Measurements from ENCODE around the gene CNTN4.

Gene CNTN4

GRCh38 chr3:2568929-2569328, 470.3 kb downstream of the CNTN4 start:
- Histone ChIP-seq H3K4me1 (ENCODE audit: insufficient read depth, insufficient read length) (no peaks in the 10 kb centered on the region), H3K9me3 (ENCODE audit: insufficient read depth, low read length) (no peaks in the 10 kb centered on the region), H3K36me3 (ENCODE audit: insufficient read depth, insufficient read length, low read length) (no peaks in the 10 kb centered on the region), H3K9ac (ENCODE audit: insufficient read length, low read depth) (no peak overlapping the region), H3K4me3 (ENCODE audit: insufficient read length, low read depth) (no peak overlapping the region), H3K27me3 (ENCODE audit: insufficient read depth, insufficient read length) (no peaks in the 10 kb centered on the region)
- DNase-seq (ENCODE audit: low read depth, low spot score) = no peak
- TF ChIP-seq SUZ12 (IDR thresholded peaks at IDR 0.05; ENCODE audit: extremely low read depth, insufficient read depth, insufficient read length) = no peak
- no peak for TF ChIP-seq ZNF274 (IDR thresholded peaks at IDR 0.05; ENCODE audit: low read depth, low read length)

DNA sequence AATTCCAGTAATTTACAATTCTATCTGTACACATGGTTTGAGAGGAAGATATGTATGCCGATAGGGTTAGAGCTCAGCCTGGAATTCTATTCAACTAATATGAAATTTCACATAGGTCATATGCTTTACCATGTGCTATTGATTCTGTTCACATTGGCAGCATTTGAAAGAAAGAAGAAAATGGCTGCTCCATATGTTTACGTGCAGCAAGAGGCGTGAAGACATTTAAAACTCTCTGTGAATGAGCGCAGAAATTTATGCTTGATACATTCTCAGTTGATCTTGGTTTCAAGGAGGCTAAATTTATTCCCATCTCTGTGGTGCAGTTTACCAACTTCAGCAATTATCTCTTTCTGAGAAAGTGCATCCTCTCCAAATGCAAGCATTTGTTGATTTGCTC, 478.9 kb downstream of the CNTN4 start:
- Histone ChIP-seq H3K4me1 (ENCODE audit: insufficient read depth, insufficient read length) (no peaks in the 10 kb centered on the region), H3K4me3 (ENCODE audit: insufficient read length, low read depth) (no peak overlapping the region), H3K36me3 (ENCODE audit: insufficient read depth, insufficient read length, low read length) (no peaks in the 10 kb centered on the region), H3K9me3 (ENCODE audit: insufficient read depth, low read length) (no peaks in the 10 kb centered on the region), H3K27me3 (ENCODE audit: insufficient read depth, insufficient read length) (no peaks in the 10 kb centered on the region), H3K9ac (ENCODE audit: insufficient read length, low read depth) (no peak overlapping the region)
- no peak for DNase-seq (ENCODE audit: low read depth, low spot score)
- TF ChIP-seq YY1 (IDR thresholded peaks at IDR 0.05; ENCODE audit: insufficient read depth, insufficient read length) (no peak), SUZ12 (IDR thresholded peaks at IDR 0.05; ENCODE audit: extremely low read depth, insufficient read depth, insufficient read length) (no peak), ZNF274 (IDR thresholded peaks at IDR 0.05; ENCODE audit: low read depth, low read length) (no peak)

- H3K27me3 ChIP-seq (ENCODE audit: insufficient read depth, insufficient read length) = no peaks in the 10 kb centered on the region
- H3K9me3 ChIP-seq (ENCODE audit: insufficient read depth, low read length) = no peaks in the 10 kb centered on the region
- no peak for DNase-seq (ENCODE audit: low read depth, low spot score)
- TF ChIP-seq ZNF274 (IDR thresholded peaks at IDR 0.05; ENCODE audit: low read depth, low read length) (no peak), SUZ12 (IDR thresholded peaks at IDR 0.05; ENCODE audit: extremely low read depth, insufficient read depth, insufficient read length) (no peak), YY1 (IDR thresholded peaks at IDR 0.05; ENCODE audit: insufficient read depth, insufficient read length) (no peak)
- no peaks in the 10 kb centered on the region for H3K36me3 ChIP-seq (ENCODE audit: insufficient read depth, insufficient read length, low read length)
- H3K9ac ChIP-seq (ENCODE audit: insufficient read length, low read depth) = no peak overlapping the region
- no peaks in the 10 kb centered on the region for H3K4me1 ChIP-seq (ENCODE audit: insufficient read depth, insufficient read length)
- H3K4me3 ChIP-seq (ENCODE audit: insufficient read length, low read depth) = no peak overlapping the region
These were observed 479.9 kb downstream of the CNTN4 start for GRCh38 chr3:2578560-2578959.

DNA sequence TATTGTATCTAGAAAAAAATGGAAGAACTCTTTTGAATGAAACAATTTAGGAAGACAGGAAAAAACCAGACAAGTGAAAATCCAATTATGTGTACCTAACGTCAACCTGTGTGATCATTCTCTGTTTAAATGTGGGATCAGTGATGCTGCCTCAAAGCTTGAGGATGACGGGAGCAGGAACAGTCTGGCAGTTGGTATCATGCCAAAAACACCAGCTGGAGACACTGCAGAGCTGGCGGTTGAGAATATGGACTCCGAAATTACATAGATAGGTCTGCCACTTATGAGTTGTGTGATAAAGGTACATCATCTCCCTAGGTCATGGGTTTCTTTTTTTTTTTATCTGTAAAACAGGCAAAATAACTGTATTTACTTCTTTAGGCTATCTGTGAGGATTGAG, 480.5 kb downstream of the CNTN4 start:
- Histone ChIP-seq H3K4me3 (ENCODE audit: insufficient read length, low read depth) (no peak overlapping the region), H3K36me3 (ENCODE audit: insufficient read depth, insufficient read length, low read length) (no peaks in the 10 kb centered on the region), H3K9ac (ENCODE audit: insufficient read length, low read depth) (no peak overlapping the region), H3K9me3 (ENCODE audit: insufficient read depth, low read length) (no peaks in the 10 kb centered on the region), H3K4me1 (ENCODE audit: insufficient read depth, insufficient read length) (no peaks in the 10 kb centered on the region), H3K27me3 (ENCODE audit: insufficient read depth, insufficient read length) (no peaks in the 10 kb centered on the region)
- DNase-seq (ENCODE audit: low read depth, low spot score) = no peak
- TF ChIP-seq SUZ12 (IDR thresholded peaks at IDR 0.05; ENCODE audit: extremely low read depth, insufficient read depth, insufficient read length) (no peak), ZNF274 (IDR thresholded peaks at IDR 0.05; ENCODE audit: low read depth, low read length) (no peak), YY1 (IDR thresholded peaks at IDR 0.05; ENCODE audit: insufficient read depth, insufficient read length) (no peak)

DNA sequence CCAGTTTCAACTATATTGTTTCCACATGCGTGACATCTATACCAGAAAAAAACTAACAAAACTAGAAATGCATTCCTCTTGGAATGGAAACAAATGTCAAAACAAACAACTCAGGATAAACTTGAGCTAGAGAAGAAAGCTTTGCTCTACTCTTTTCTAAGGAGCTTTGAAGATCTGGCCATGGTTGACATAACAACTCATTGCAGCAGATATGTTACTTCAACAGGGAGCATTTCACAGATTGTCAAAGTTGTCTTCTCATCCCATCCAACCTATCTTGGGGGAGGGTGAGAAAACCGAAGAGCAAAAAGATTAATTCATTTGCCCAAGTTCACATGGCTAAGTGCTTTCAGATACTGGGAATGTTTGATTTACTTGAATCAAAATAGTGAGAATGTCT, 484.4 kb downstream of the CNTN4 start:
- no peaks in the 10 kb centered on the region for H3K4me1 ChIP-seq (ENCODE audit: insufficient read depth, insufficient read length)
- H3K4me3 ChIP-seq (ENCODE audit: insufficient read length, low read depth) = no peak overlapping the region
- H3K9me3 ChIP-seq (ENCODE audit: insufficient read depth, low read length) = no peaks in the 10 kb centered on the region
- TF ChIP-seq YY1 (IDR thresholded peaks at IDR 0.05; ENCODE audit: insufficient read depth, insufficient read length) (no peak), SUZ12 (IDR thresholded peaks at IDR 0.05; ENCODE audit: extremely low read depth, insufficient read depth, insufficient read length) (no peak), ZNF274 (IDR thresholded peaks at IDR 0.05; ENCODE audit: low read depth, low read length) (no peak)
- DNase-seq (ENCODE audit: low read depth, low spot score) = no peak
- no peaks in the 10 kb centered on the region for H3K27me3 ChIP-seq (ENCODE audit: insufficient read depth, insufficient read length)
- no peak overlapping the region for H3K9ac ChIP-seq (ENCODE audit: insufficient read length, low read depth)
- no peaks in the 10 kb centered on the region for H3K36me3 ChIP-seq (ENCODE audit: insufficient read depth, insufficient read length, low read length)

DNA sequence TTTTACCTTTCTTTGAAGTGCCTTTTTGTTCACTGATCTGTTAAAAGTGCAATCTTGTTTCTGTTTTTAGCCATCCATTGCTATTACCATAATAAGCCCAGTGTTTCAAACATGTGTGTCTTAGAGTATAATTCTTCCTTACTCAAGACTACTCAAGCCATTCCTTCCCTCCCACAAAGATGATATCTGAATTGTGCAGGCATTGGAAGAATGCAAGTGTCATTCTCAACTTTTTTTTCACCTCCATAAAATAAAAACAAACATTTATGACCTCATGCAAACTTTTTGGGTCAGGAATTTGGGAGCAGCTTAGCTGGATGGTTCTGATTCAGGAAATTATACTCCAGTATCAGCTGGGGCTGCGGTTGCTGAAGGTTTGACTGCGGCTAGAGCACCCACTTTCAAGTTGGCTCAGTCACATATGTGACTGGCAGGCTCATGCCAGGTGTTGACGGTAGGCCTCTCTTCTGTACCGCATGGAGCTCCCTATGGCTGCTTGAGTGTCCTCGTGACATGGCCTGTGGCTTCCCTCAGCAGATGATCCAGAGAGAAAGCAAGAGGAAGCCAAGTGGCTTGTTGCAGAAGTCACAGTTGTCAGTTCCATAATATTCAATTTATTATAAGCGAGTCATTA, 490.8 kb downstream of the CNTN4 start:
- H3K36me3 ChIP-seq (ENCODE audit: insufficient read depth, insufficient read length, low read length) = no peaks in the 10 kb centered on the region
- no peak for TF ChIP-seq YY1 (IDR thresholded peaks at IDR 0.05; ENCODE audit: insufficient read depth, insufficient read length)
- TF ChIP-seq SUZ12 (IDR thresholded peaks at IDR 0.05; ENCODE audit: extremely low read depth, insufficient read depth, insufficient read length) = no peak
- TF ChIP-seq ZNF274 (IDR thresholded peaks at IDR 0.05; ENCODE audit: low read depth, low read length) = no peak
- no peaks in the 10 kb centered on the region for H3K4me1 ChIP-seq (ENCODE audit: insufficient read depth, insufficient read length)
- no peaks in the 10 kb centered on the region for H3K27me3 ChIP-seq (ENCODE audit: insufficient read depth, insufficient read length)
- no peak overlapping the region for H3K9ac ChIP-seq (ENCODE audit: insufficient read length, low read depth)
- H3K9me3 ChIP-seq (ENCODE audit: insufficient read depth, low read length) = no peaks in the 10 kb centered on the region
- H3K4me3 ChIP-seq (ENCODE audit: insufficient read length, low read depth) = no peak overlapping the region
- DNase-seq (ENCODE audit: low read depth, low spot score) = no peak

DNA sequence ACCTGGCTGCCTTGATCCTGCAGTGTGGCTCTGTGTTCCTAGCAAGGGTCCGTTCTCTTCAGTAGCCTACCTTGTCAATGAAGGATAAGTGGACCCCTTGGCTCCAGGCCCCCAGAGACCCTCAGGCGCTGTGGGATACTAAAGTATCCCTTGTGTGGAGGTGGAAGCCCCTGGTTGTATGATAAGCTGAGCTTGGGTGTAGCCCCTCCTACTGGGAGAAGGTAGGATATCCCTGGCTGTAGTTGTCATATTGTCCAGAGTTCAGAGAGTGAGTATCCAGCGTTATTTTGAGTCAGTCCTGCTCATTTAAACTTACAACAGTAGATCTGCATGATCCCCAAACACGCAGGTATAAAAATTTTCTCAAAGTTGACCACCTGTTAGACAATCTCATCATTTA, 496.8 kb downstream of the CNTN4 start:
- no peak overlapping the region for H3K9ac ChIP-seq (ENCODE audit: insufficient read length, low read depth)

More for the DNA sequence above, 496.8 kb downstream of the CNTN4 start:
- no peaks in the 10 kb centered on the region for H3K9me3 ChIP-seq (ENCODE audit: insufficient read depth, low read length)
- TF ChIP-seq YY1 (IDR thresholded peaks at IDR 0.05; ENCODE audit: insufficient read depth, insufficient read length) (no peak), SUZ12 (IDR thresholded peaks at IDR 0.05; ENCODE audit: extremely low read depth, insufficient read depth, insufficient read length) (no peak), ZNF274 (IDR thresholded peaks at IDR 0.05; ENCODE audit: low read depth, low read length) (no peak)
- DNase-seq (ENCODE audit: low read depth, low spot score) = peak; percentile 2
- H3K4me1 ChIP-seq (ENCODE audit: insufficient read depth, insufficient read length) = no peaks in the 10 kb centered on the region
- H3K4me3 ChIP-seq (ENCODE audit: insufficient read length, low read depth) = no peak overlapping the region
- no peaks in the 10 kb centered on the region for H3K36me3 ChIP-seq (ENCODE audit: insufficient read depth, insufficient read length, low read length)
- no peaks in the 10 kb centered on the region for H3K27me3 ChIP-seq (ENCODE audit: insufficient read depth, insufficient read length)
